ENCODE results near the gene RS1. TPM values are rescaled to one million over a fixed set of nuclear protein-coding genes. Genes with fewer than 3 reads are reported as not detected.

RS1 gene
- total and polyA plus RNA-seq, 2 donors (not counting 3 experiments of a cell fraction or from before 2014, with no cell fraction given) = not detected

DNA sequence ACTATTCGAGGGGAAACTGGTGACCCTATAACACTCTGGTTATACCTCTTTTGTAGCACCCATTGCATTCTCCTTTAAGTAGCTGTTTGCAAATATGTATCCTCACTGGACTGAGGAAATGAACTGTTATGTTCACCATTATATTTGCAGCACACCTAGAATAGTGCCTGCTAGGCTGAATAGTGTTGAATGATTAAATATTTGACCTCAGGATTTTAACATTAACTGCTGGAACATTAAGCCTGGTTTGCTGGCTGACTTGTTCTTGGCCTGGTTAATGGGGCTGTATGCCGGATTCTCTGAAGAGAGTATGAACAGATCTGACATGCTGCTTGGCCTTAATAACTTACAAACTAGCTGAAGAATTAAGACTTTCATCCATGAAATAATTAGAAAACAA lies 80.1 kb downstream of the RS1 start:
- Histone ChIP-seq H3K27ac (ENCODE audit: insufficient read depth, low read depth, low read length) (no peak overlapping the region), H3K27me3 (ENCODE audit: control insufficient read depth in 2 of 2, insufficient read depth in 2 of 2, low read length in 2 of 2) (no peaks in the 10 kb centered on the region), H3K4me3 (replicated peaks in 1 of 3; ENCODE audit: insufficient read depth in 1 of 3, low read depth in 1 of 3, low read length in 3 of 3) (no peak overlapping the region), H3K4me2 (ENCODE audit: insufficient read depth, low read length) (no peak overlapping the region), H2AFZ (ENCODE audit: low read depth, low read length) (no peak overlapping the region), H3K9me3 (replicated peaks; ENCODE audit: control insufficient read depth, insufficient read depth, low read length) (no peaks in the 10 kb centered on the region), H3K4me1 (ENCODE audit: control insufficient read depth, extremely low read depth, insufficient read depth, low read length) (no peaks in the 10 kb centered on the region), H3K9ac (replicated peaks; ENCODE audit: extremely low read depth, insufficient read depth, low read length) (no peak overlapping the region), H3K9me1 (replicated peaks; ENCODE audit: control insufficient read depth, extremely low read depth, insufficient read depth, low read length) (no peaks in the 10 kb centered on the region), H4K20me1 (replicated peaks; ENCODE audit: control insufficient read depth, extremely low read depth, insufficient read depth, low read length) (no peaks in the 10 kb centered on the region), H3K79me2 (ENCODE audit: control insufficient read depth, insufficient read depth, low read length) (no peaks in the 10 kb centered on the region), H3K36me3 (ENCODE audit: control insufficient read depth in 2 of 2, extremely low read depth in 1 of 2, insufficient read depth in 2 of 2, low read length in 2 of 2) (no peaks in the 10 kb centered on the region)
- dilution Hi-C loops (cut with MboI; ENCODE audit: extremely low pct_ligation_motif_present, low sequenced_read_pairs) = no loop called here
- intact Hi-C loops (cut with micrococcal nuclease) = no loop called here
- TF ChIP-seq POLR2AphosphoS5 (IDR thresholded peaks at IDR 0.05; ENCODE audit: insufficient read depth, low read depth, low read length) (no peak), CTCF (IDR thresholded peaks at IDR 0.05; ENCODE audit: extremely low read depth in 1 of 2, insufficient read depth in 1 of 2, low read depth in 1 of 2, low read length in 2 of 2) (no peak), EZH2 (IDR thresholded peaks at IDR 0.05; ENCODE audit: borderline replicate concordance, low read depth, low read length, severe bottlenecking) (no peak), POLR2A (IDR thresholded peaks at IDR 0.05; ENCODE audit: low read depth, low read length) (no peak)
- TF ChIP-seq, protein P1, sequence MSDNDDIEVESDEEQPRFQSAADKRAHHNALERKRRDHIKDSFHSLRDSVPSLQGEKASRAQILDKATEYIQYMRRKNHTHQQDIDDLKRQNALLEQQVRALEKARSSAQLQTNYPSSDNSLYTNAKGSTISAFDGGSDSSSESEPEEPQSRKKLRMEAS (IDR thresholded peaks at IDR 0.05; ENCODE audit: insufficient read depth, insufficient read length) = no peak
- POLR2A ChIA-PET = no interaction called here
- CTCF ChIA-PET = no interaction called here
- no peak for DNase-seq (ENCODE audit: low read depth, low spot score)
- no peak for FAIRE-seq
- BruUV-seq (replicated peaks) = no TSS peak

Other genes starting within 250 kb of the RS1 start
- gene CDKL5, start 246.5 kb downstream of the RS1 start, total RNA-seq = 4.2 and 4.3 TPM in 2 replicates
- gene CDKL5, start 246.5 kb downstream of the RS1 start, polyA plus RNA-seq = 1.2 and 1.5 TPM in 2 replicates
- gene PPEF1, start 35.5 kb upstream of the RS1 start, total RNA-seq = not detected in 2 replicates
- not detected in 2 replicates for gene PPEF1, start 35.5 kb upstream of the RS1 start, polyA plus RNA-seq

All from endothelial cell of umbilical vein (primary cell).